H1 (cell line): ENCODE data around the gene IKBIP. TPM values are rescaled to one million over a fixed set of nuclear protein-coding genes. Genes with fewer than 3 reads are reported as not detected.

Source experiments
- CTCF ChIA-PET: fragments of 300-600 bp; sonication (Branson Sonifier 250); formaldehyde crosslinking; loops from one replicate; lab custom pipeline; 2021; ENCODE audit not compliant: partially characterized antibody; lab: Charles Lee
- POLR2A ChIA-PET: fragments of 300-600 bp; sonication (Branson Sonifier 250); formaldehyde crosslinking; loops from one replicate; lab custom pipeline; 2021; ENCODE audit warnings: inconsistent platforms; ENCODE audit not compliant: partially characterized antibody; lab: Charles Lee
- DNase-seq, 2 experiments: peaks; one replicate each; pipeline versions ENCODE4 v3.0.0 to v3.0.0-alpha.2; 2010 to 2022; ENCODE audit warnings: low spot score in 2 of 2, low read depth in 1 of 2, mixed read lengths in 1 of 2
- FAIRE-seq: peaks from 2 replicates; lab custom pipeline; 2011; peaks lifted over from hg19 to GRCh38; lab: Jason Lieb, UNC
- H2AFZ ChIP-seq: 2 replicates; pipeline ENCODE4 v1.8.1; 2012; ENCODE audit warnings: low read length, inconsistent platforms
- H2AK5ac ChIP-seq: 2 replicates; pipeline ENCODE4 v1.6.1; 2013; ENCODE audit warnings: low read depth, low read length
- H2BK120ac ChIP-seq: replicated peaks from 2 replicates; pipeline ENCODE3; 2013; ENCODE audit warnings: low read depth, low read length, inconsistent platforms
- H2BK12ac ChIP-seq: 2 replicates; pipeline ENCODE4 v1.6.1; 2013; ENCODE audit warnings: low read depth, low read length
- H2BK15ac ChIP-seq: 2 replicates; pipeline ENCODE4 v1.6.1; 2013; ENCODE audit warnings: low read length
- H2BK20ac ChIP-seq: 2 replicates; pipeline ENCODE4 v1.6.1; 2013; ENCODE audit warnings: low read length
- H2BK5ac ChIP-seq: 2 replicates; pipeline ENCODE4 v1.6.1; 2013; ENCODE audit warnings: low read depth, low read length
- H3K14ac ChIP-seq: 2 replicates; pipeline ENCODE4 v1.6.1; 2013; ENCODE audit warnings: inconsistent platforms; ENCODE audit not compliant: insufficient read length
- H3K18ac ChIP-seq: 2 replicates; pipeline ENCODE4 v1.6.1; 2013; ENCODE audit warnings: low read length; ENCODE audit errors: extremely low read depth
- H3K23ac ChIP-seq: 2 replicates; pipeline ENCODE4 v1.6.1; 2013; ENCODE audit warnings: inconsistent platforms; ENCODE audit not compliant: insufficient read length
- H3K23me2 ChIP-seq: 2 replicates; pipeline ENCODE4 v1.6.1; 2013; ENCODE audit warnings: low read depth, low read length
- H3K27ac ChIP-seq: 2 replicates; pipeline ENCODE4 v1.6.1; 2011; ENCODE audit warnings: low read depth, low read length, inconsistent platforms
- H3K27me3 ChIP-seq, 4 experiments: replicated peaks in 1 of 4; 1 replicate in 1 of 4; 2 replicates in 3 of 4; pipeline versions ENCODE4 v1.6.1 to v1.8.1; 2011 to 2013; ENCODE audit warnings: low read length in 3 of 4, mild to moderate bottlenecking in 3 of 4, inconsistent platforms in 2 of 4, mixed read lengths in 2 of 4, moderate library complexity in 1 of 4; ENCODE audit not compliant: control insufficient read depth in 3 of 4, insufficient read depth in 3 of 4; ENCODE audit errors: extremely low read depth in 1 of 4
- H3K36me3 ChIP-seq, 4 experiments: 2 replicates each; pipeline versions ENCODE4 v1.6.1 to v1.8.1; 2011 to 2013; ENCODE audit warnings: mild to moderate bottlenecking in 4 of 4, low read length in 3 of 4, moderate library complexity in 2 of 4, control low read depth in 1 of 4, inconsistent platforms in 1 of 4; ENCODE audit not compliant: insufficient read depth in 4 of 4, control insufficient read depth in 2 of 4
- H3K4ac ChIP-seq: replicated peaks from 2 replicates; pipeline ENCODE3; 2013; ENCODE audit warnings: low read length, low read depth, mixed read lengths, inconsistent platforms; ENCODE audit not compliant: insufficient read length
- H3K4me1 ChIP-seq, 4 experiments: replicated peaks in 1 of 4; 1 replicate in 1 of 4; 2 replicates in 3 of 4; pipeline versions ENCODE4 v1.6.1 to v1.8.1; 2011 to 2013; ENCODE audit warnings: low read length in 3 of 4, inconsistent platforms in 2 of 4, mixed read lengths in 1 of 4; ENCODE audit not compliant: insufficient read depth in 4 of 4, control insufficient read depth in 3 of 4
- H3K4me2 ChIP-seq, 2 experiments: 2 replicates each; pipeline versions ENCODE4 v1.6.1 to v1.8.1; 2011 to 2013; ENCODE audit warnings: low read depth in 2 of 2, low read length in 2 of 2, control low read depth in 1 of 2, inconsistent platforms in 1 of 2, mild to moderate bottlenecking in 1 of 2; ENCODE audit not compliant: insufficient read depth in 1 of 2
- H3K4me3 ChIP-seq, 4 experiments: fragments of 200-600, 300-600 bp in 1 of 4; sonication (generic), shearing (Covaris generic), sonication (Bioruptor Twin) in 1 of 4; 2 replicates each; pipeline versions ENCODE4 v1.5.1 to v1.8.1; 2011 to 2016; ENCODE audit warnings: low read length in 4 of 4, low read depth in 3 of 4, control low read depth in 2 of 4, inconsistent platforms in 2 of 4, mild to moderate bottlenecking in 2 of 4, mixed read lengths in 1 of 4, moderate library complexity in 1 of 4; ENCODE audit not compliant: insufficient read depth in 2 of 4; ENCODE audit errors: extremely low read depth in 1 of 4
- H3K56ac ChIP-seq: replicated peaks from 2 replicates; pipeline ENCODE3; 2013; ENCODE audit warnings: low read depth, mild to moderate bottlenecking, mixed read lengths, low read length, inconsistent platforms; ENCODE audit not compliant: insufficient read length
- H3K79me1 ChIP-seq: 2 replicates; pipeline ENCODE4 v1.6.1; 2013; ENCODE audit warnings: low read depth, low read length, control low read depth
- H3K79me2 ChIP-seq, 2 experiments: 2 replicates each; pipeline versions ENCODE4 v1.6.1 to v1.8.1; 2012 to 2013; ENCODE audit warnings: low read length in 2 of 2, mild to moderate bottlenecking in 2 of 2, inconsistent platforms in 1 of 2; ENCODE audit not compliant: insufficient read depth in 2 of 2, control insufficient read depth in 1 of 2
- H3K9ac ChIP-seq, 4 experiments: replicated peaks in 1 of 4; 1 replicate in 1 of 4; 2 replicates in 3 of 4; pipeline versions ENCODE4 v1.6.1 to v1.8.1; 2011 to 2013; ENCODE audit warnings: low read depth in 3 of 4, low read length in 3 of 4, control low read depth in 2 of 4, mild to moderate bottlenecking in 2 of 4, moderate library complexity in 2 of 4, inconsistent platforms in 1 of 4; ENCODE audit errors: extremely low read depth in 1 of 4
- H3K9me3 ChIP-seq, 2 experiments: 2 replicates each; pipeline versions ENCODE4 v1.6.1 to v1.8.1; 2012 to 2013; ENCODE audit warnings: mild to moderate bottlenecking in 2 of 2, moderate library complexity in 2 of 2, control low read depth in 1 of 2, inconsistent platforms in 1 of 2, low read depth in 1 of 2, low read length in 1 of 2, mixed read lengths in 1 of 2; ENCODE audit not compliant: insufficient read depth in 2 of 2
- H4K20me1 ChIP-seq, 2 experiments: replicated peaks in 1 of 2; 2 replicates each; pipeline versions ENCODE3 to v1.8.1; 2011 to 2013; ENCODE audit warnings: inconsistent platforms in 2 of 2, low read length in 2 of 2, mild to moderate bottlenecking in 1 of 2; ENCODE audit not compliant: insufficient read depth in 2 of 2, control insufficient read depth in 1 of 2
- H4K5ac ChIP-seq: 2 replicates; pipeline ENCODE4 v1.6.1; 2013; ENCODE audit warnings: low read length, low read depth, mixed read lengths, inconsistent platforms; ENCODE audit not compliant: insufficient read length
- H4K8ac ChIP-seq: 2 replicates; pipeline ENCODE4 v1.8.0; 2013; ENCODE audit warnings: mild to moderate bottlenecking, moderate library complexity, low read length, inconsistent platforms; ENCODE audit not compliant: insufficient read depth; ENCODE audit errors: extremely low read depth
- H4K91ac ChIP-seq: replicated peaks from 2 replicates; pipeline ENCODE3; 2013; ENCODE audit warnings: low read length, mixed read lengths, inconsistent platforms; ENCODE audit not compliant: insufficient read length
- ATF2 ChIP-seq: IDR thresholded peaks from 2 replicates; pipeline ENCODE4 v1.6.1; 2012; ENCODE audit warnings: low read length, inconsistent platforms
- CTBP2 ChIP-seq: IDR thresholded peaks from 2 replicates; pipeline ENCODE4 v1.7.0; 2011; ENCODE audit warnings: borderline replicate concordance, mild to moderate bottlenecking, moderate library complexity, mixed read lengths, low read length; ENCODE audit not compliant: insufficient read depth, insufficient read length
- EZH2 ChIP-seq: fragments of 200-600 bp; sonication (generic); IDR thresholded peaks from 2 replicates; pipeline ENCODE4 v1.7.1; 2012; ENCODE audit warnings: low read depth, mild to moderate bottlenecking, moderate library complexity, low read length, inconsistent platforms; ENCODE audit not compliant: severe bottlenecking
- KDM1A ChIP-seq: fragments of 200-600, 300-600 bp; sonication (generic); IDR thresholded peaks from 2 replicates; pipeline ENCODE4 v1.7.1; 2016; ENCODE audit warnings: mild to moderate bottlenecking, low read length, borderline replicate concordance
- NRF1 ChIP-seq: IDR thresholded peaks from 2 replicates; pipeline ENCODE4 v1.6.1; 2011; ENCODE audit warnings: mild to moderate bottlenecking, low read depth, low read length, improper control_type of control experiment
- RFX5 ChIP-seq: IDR thresholded peaks from 2 replicates; pipeline ENCODE4 v1.6.1; 2011; ENCODE audit warnings: low read depth, low read length, improper control_type of control experiment, borderline replicate concordance
- TCF12 ChIP-seq: IDR thresholded peaks from 2 replicates; pipeline ENCODE4 v1.6.1; 2011; ENCODE audit warnings: low read depth, mild to moderate bottlenecking, low read length
- WGBS, 2 experiments: shearing (Covaris generic) in 1 of 2; methylation state at CpG; one replicate each; pipeline versions ENCODE4 v1.1.6 to v1.1.7; 2013 to 2015; ENCODE audit warnings: low lambda C conversion rate in 2 of 2, mixed read lengths in 2 of 2, inconsistent platforms in 1 of 2, low coverage in 1 of 2, missing lambda C conversion rate in 1 of 2; ENCODE audit not compliant: insufficient replicate concordance in 2 of 2, insufficient coverage in 1 of 2, insufficient read length in 1 of 2; ENCODE audit errors: extremely low coverage in 1 of 2, missing lambda C conversion rate in 1 of 2; 5-methylcytosine and 5-hydroxymethylcytosine counted together
- polyA plus RNA-seq, 7 experiments: library from polyadenylated mRNA; depleted of rRNA in 3 of 7; stranded (reverse) in 5 of 7; unstranded in 2 of 7; fragments of >200 nt in 5 of 7; fragments of 200-250 nt in 2 of 7; gene quantifications; 1 replicate in 5 of 7; 2 replicates in 1 of 7; 4 replicates in 1 of 7; pipeline versions ENCODE4 v1.2.1 to v1.2.3, GENCODE V29; 2011 to 2013; ENCODE audit warnings: missing spikeins in 2 of 7, mixed read lengths in 2 of 7
- total RNA-seq: library from RNA; stranded (reverse); fragmentation: NEBNext Ultra II Directional; extraction: Animal tissue kit (Norgen Biotek cat#: 25700); gene quantifications from 2 replicates; pipeline ENCODE4 v1.2.1, GENCODE V29; 2021

IKBIP gene
- total and polyA plus RNA-seq, 2 of the 8 experiments (the other 6 are each of a cell fraction or from before 2014, with no cell fraction given): 2.7 to 12.4 TPM

GRCh38 chr12:98671459-98671858, 26.9 kb upstream of the IKBIP start:
- ChIA-PET CTCF (interaction anchor here (0.5 to 1.2 kb wide), 3 partner anchors 19 to 1409 kb away, joined by 3 to 5 read pairs (median 4); no protein-coding TSS in a partner anchor), POLR2A (no interaction called here)
- no peak overlapping the region for H3K4me2 ChIP-seq
- no peak overlapping the region for H2BK5ac ChIP-seq
- H3K36me3 ChIP-seq: peaks cover 0 to 4% (median 0%) of the 10 kb centered on the region in 4 experiments; a peak in 1 of 8 replicates
- no peak overlapping the region for H3K56ac ChIP-seq
- no peaks in the 10 kb centered on the region for H3K79me1 ChIP-seq
- no peak overlapping the region for H3K27ac ChIP-seq
- H3K14ac ChIP-seq: no peak overlapping the region
- H4K5ac ChIP-seq: no peak overlapping the region
- no peaks in the 10 kb centered on the region for H3K23me2 ChIP-seq
- no peaks in the 10 kb centered on the region for H3K79me2 ChIP-seq
- no peak overlapping the region for H2BK120ac ChIP-seq
- H3K9me3 ChIP-seq: no peaks in the 10 kb centered on the region
- DNase-seq: no peak
- no peak for FAIRE-seq
- no peak overlapping the region for H2BK15ac ChIP-seq
- 87% methylated on average over 7 of the region's 7 CpGs; no CpG with 5 or more reads in 1 of the 2 experiments for WGBS, 2 experiments
- H2BK12ac ChIP-seq: no peak overlapping the region
- H3K9ac ChIP-seq: no peak overlapping the region
- H4K91ac ChIP-seq: no peak overlapping the region
- no peak overlapping the region for H3K23ac ChIP-seq
- no peak overlapping the region for H2BK20ac ChIP-seq
- no peaks in the 10 kb centered on the region for H3K4me1 ChIP-seq
- no peaks in the 10 kb centered on the region for H4K20me1 ChIP-seq
- no peak overlapping the region for H2AK5ac ChIP-seq
- H3K27me3 ChIP-seq: no peaks in the 10 kb centered on the region
- H3K4ac ChIP-seq: no peak overlapping the region
- H3K4me3 ChIP-seq: no peak overlapping the region
- no peak overlapping the region for H3K18ac ChIP-seq
- no peak overlapping the region for H4K8ac ChIP-seq
- H2AFZ ChIP-seq: no peak overlapping the region
- TF ChIP-seq RFX5 (no peak), KDM1A (no peak), CTBP2 (no peak), EZH2 (no peak), ATF2 (no peak), TCF12 (no peak), NRF1 (no peak)
